Retinal pigment epithelial cell (primary cell): Measurements from ENCODE around the gene PLPP1.

Experiments
- DNase-seq: peaks from one replicate; pipeline ENCODE4 v3.0.0-alpha.2; 2010; ENCODE audit warnings: low read depth
- H3K4me3 ChIP-seq: 2 replicates; pipeline ENCODE4 v1.5.1; 2011; ENCODE audit warnings: mild to moderate bottlenecking, low read length, control low read depth, moderate library complexity
- TF ChIP-seq, protein P1 (sequence below): conservative IDR thresholded peaks from 2 replicates; pipeline ENCODE4 v1.5.1; 2011; ENCODE audit warnings: low read depth, low read length, control low read depth, inconsistent platforms

The PLPP1 gene

DNA sequence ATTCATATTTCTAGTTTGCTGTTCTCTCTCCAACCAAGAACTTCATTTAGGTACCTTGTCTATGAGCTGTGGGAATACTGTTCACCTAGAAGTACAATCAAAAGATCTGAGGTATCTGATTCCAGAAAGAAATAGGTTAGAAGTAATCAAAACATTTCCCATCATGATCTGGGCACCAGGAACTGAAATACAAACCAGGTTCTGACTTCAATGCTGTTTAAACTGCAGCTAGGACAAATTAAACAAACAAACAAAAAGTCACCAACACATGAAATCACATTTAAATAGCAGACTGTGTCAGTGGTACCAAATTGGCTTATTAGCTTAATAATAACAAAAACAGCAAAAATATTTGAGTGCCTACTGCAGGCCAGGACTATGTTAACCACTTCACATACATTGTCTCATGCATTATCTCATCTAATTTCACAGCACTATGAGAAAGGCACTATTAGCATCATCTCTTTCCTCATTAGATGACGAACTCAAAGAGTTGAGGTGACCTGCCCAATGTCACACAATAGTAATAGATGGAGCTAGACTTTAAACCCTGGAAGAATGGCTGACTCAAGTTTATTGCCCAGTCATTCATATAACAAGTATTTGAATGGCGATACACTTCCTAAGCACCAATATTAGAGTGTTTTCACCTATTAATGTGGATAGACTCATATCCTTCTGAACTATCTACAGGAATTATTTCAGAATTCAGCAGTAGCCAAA, 14.5 kb downstream of the PLPP1 start:
- TF ChIP-seq, protein P1, sequence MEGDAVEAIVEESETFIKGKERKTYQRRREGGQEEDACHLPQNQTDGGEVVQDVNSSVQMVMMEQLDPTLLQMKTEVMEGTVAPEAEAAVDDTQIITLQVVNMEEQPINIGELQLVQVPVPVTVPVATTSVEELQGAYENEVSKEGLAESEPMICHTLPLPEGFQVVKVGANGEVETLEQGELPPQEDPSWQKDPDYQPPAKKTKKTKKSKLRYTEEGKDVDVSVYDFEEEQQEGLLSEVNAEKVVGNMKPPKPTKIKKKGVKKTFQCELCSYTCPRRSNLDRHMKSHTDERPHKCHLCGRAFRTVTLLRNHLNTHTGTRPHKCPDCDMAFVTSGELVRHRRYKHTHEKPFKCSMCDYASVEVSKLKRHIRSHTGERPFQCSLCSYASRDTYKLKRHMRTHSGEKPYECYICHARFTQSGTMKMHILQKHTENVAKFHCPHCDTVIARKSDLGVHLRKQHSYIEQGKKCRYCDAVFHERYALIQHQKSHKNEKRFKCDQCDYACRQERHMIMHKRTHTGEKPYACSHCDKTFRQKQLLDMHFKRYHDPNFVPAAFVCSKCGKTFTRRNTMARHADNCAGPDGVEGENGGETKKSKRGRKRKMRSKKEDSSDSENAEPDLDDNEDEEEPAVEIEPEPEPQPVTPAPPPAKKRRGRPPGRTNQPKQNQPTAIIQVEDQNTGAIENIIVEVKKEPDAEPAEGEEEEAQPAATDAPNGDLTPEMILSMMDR = no peak
- DNase-seq = no peak
- no peak overlapping the region for H3K4me3 ChIP-seq

DNA sequence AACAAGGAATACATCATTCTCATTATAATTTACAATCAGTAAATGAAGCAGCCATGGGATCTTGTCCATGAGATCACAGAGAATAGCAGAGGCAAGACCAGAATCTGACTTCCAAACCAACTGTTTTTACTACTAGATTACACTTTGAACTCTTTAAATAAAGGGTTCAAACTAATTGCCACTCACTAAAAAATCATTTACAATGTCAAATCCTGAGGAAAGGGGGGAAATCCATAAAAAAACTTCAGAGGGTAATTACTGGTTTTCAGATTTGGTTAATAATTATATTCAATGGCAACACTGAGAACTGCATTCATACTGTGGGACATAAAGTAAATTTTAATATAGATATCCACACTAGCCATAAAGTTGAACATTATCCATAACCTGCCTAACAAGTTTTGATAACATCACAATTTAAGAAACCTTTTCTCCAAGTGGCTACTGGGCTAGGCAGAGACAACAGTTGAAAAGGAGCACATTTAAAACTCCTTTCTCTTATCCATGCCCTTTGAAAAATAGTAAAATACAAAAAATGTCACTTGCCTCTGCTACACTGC, 15.9 kb downstream of the PLPP1 start:
- TF ChIP-seq, protein P1 = no peak
- H3K4me3 ChIP-seq = no peak overlapping the region
- no peak for DNase-seq

DNA sequence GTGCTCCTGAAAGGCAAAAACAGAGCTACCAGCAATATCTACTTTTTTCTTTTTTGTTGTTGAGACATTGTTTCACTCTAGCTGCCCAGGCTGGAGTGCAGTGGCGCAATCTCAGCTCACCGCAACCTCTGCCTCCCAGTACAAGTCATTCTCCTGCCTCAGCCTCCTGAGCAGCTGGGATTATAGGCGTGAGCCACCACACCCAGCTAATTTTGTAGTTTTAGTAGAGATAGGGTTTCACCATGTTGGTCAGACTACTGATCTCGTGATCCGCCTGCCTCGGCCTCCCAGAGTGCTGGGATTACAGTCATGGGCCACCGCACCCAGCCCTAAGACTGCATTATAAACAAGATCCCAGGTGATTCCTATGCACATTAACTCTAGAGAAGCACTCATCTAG, 17.0 kb downstream of the PLPP1 start:
- no peak for DNase-seq
- no peak overlapping the region for H3K4me3 ChIP-seq
- TF ChIP-seq, protein P1 = no peak

DNA sequence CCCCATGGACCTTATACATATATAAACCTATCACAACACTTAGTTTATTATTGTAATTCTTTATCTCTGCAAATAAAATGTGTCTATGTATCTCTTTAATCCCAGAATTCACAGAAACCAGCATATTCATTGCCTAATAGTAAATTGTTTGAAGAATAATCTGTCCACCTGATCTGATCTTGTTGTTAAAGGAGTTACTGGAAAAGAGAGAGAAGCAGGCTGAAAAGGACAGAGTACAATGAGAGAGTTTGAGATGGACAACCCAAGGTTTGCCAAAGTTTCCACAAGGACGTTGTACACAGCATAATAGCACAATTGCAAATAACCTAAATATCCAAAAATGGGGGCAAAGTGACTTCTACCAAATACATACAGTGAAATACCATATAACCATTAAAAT, 23.8 kb downstream of the PLPP1 start:
- no peak for DNase-seq
- H3K4me3 ChIP-seq = no peak overlapping the region
- TF ChIP-seq, protein P1 = no peak

DNA sequence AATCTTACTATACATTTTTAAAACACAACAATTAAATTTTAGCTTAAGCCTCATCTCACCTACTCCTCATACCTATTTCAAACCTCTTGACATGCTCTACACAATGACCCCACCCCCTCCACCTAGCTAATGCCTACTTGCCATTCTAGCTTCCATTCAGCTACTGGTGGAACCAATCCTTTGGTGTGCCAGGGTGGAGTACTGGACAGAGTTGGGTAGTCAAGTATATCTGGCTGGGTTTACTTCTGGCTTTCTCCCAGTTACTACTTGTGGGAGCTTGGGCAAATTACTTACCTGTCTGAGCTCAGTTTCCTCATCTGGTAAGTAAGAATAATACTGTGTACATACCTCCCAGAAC, 24.3 kb downstream of the PLPP1 start:
- TF ChIP-seq, protein P1 = no peak
- no peak overlapping the region for H3K4me3 ChIP-seq
- no peak for DNase-seq

DNA sequence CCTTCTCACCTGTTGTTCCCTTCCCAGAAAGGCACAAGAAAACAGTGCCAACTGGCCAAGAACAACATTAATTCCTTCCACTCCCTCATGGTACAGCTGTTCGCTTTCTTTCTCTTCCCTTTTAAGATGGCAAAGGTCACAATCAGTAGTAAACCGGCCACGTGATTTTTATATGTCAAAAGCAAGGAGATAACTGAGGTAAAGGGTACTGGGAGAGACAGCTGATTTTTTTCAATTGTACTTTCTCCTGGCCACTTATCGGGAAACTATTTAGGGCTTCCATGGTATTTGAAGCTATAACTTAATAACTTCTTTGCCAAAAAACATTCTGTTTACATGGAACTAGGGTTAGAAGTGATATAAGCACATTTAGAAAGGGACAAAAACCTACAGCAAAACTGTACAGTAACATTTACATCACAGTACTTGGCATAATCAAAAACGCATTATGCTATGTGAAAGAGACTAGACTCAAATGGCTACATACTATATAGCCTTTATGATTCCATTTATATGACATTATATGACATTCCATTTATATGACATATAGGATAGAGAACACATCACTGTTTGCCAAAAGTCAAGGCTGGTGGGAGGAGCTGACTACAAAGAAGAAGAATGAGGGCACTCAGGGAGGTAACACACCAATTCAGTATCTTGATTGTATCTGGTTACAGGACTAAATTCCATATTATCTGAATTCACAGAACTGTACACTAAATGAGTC, 24.8 kb downstream of the PLPP1 start:
- DNase-seq = no peak
- TF ChIP-seq, protein P1 = no peak
- H3K4me3 ChIP-seq = no peak overlapping the region
